ENCODE results near the gene EEF2K. TPM values are rescaled to one million over a fixed set of nuclear protein-coding genes. Genes with fewer than 3 reads are reported as not detected.
"Not testable (repeated sequence)": the region's sequence is repeated elsewhere in the genome, so short reads cannot be mapped to it uniquely, and the experiment has no call there.

The EEF2K gene
- total RNA-seq, 4 donors from 2014 or later, result 18.7 to 39.9 (median 21.2) TPM

GRCh38 chr16:22297114-22297870 lies 91.2 kb downstream of the EEF2K start, which contains the start of gene POLR3E:
TSS of gene POLR3E (plus strand) at chr16:22297409. CDS start at chr16:22302969, 5,560 bp downstream.
- intact Hi-C loops (cut with DNase I; ENCODE audit: low total_unique reads), result loop anchor here (1.0 to 5.0 kb wide), 7 partner anchors 77 to 1396 kb away; partner anchors contain the start of genes DCUN1D3, EEF2K, LYRM1 and MOSMO

GRCh38 chr16:22297871-22298733 lies 92.0 kb downstream of the EEF2K start:
- ATAC-seq (peak; percentile 65 to 72), DNase-seq (peak; percentile 59 to 78)
- Histone ChIP-seq H3K4me1 (peaks cover 12 to 18% of the 10 kb centered on the region in 2 donors), H3K4me3 (peak overlapping the region; percentile 87 to 97 (median 94)), H3K27ac (peak overlapping the region; percentile 97 to 100 (median 98)), H3K9me3 (no peaks in the 10 kb centered on the region), H3K36me3 (peaks cover 0 to 12% of the 10 kb centered on the region in 2 donors), H3K27me3 (no peaks in the 10 kb centered on the region)
- in situ Hi-C loops (cut with MboI; ENCODE audit: low sequenced_read_pairs in 4 of 4), result loop anchor here (5.0 to 25.0 kb wide), 3 partner anchors 101 to 293 kb away; partner anchors contain the start of genes MOSMO (in 4 of the 4) and PDZD9 (in 4 of the 4)
- TF ChIP-seq CTCF (IDR thresholded peaks at IDR 0.05 in 4 of 5, conservative IDR thresholded peaks at IDR 0.05 in 1 of 5) (no peak), POLR2A (IDR thresholded peaks at IDR 0.05) (no peak)
- intact Hi-C loops (cut with DNase I; ENCODE audit: low total_unique reads), result loop anchor here (1.0 to 5.0 kb wide), 7 partner anchors 78 to 1397 kb away; partner anchors contain the start of genes DCUN1D3, EEF2K, LYRM1 and MOSMO

More at GRCh38 chr16:22297114-22297870, 91.2 kb downstream of the EEF2K start, which contains the start of gene POLR3E:
- peaks cover 12 to 18% of the 10 kb centered on the region in 2 donors for H3K4me1 ChIP-seq
- peak; percentile 98 to 99 for DNase-seq
- peak; percentile 88 to 90 for TF ChIP-seq POLR2A (IDR thresholded peaks at IDR 0.05)
- peak; percentile 93 to 98 (median 98) for TF ChIP-seq CTCF (IDR thresholded peaks at IDR 0.05 in 4 of 5, conservative IDR thresholded peaks at IDR 0.05 in 1 of 5)
- peaks cover 0 to 4% of the 10 kb centered on the region in 2 donors for H3K36me3 ChIP-seq
- no peaks in the 10 kb centered on the region for H3K27me3 ChIP-seq
- H3K4me3 ChIP-seq, result peak within 1 kb of the TSS; percentile 87 to 97 (median 94)
- peak; percentile 77 to 79 for ATAC-seq
- no peaks in the 10 kb centered on the region for H3K9me3 ChIP-seq
- in situ Hi-C loops (cut with MboI; ENCODE audit: low sequenced_read_pairs in 4 of 4), result loop anchor here (5.0 to 25.0 kb wide), 3 partner anchors 100 to 292 kb away; partner anchors contain the start of genes MOSMO (in 4 of the 4) and PDZD9 (in 4 of the 4)
- H3K27ac ChIP-seq, result peak within 1 kb of the TSS; percentile 97 to 100 (median 98)

- Histone ChIP-seq H3K4me1 (peaks cover 12 to 18% of the 10 kb centered on the region in 2 donors), H3K27ac (peak overlapping the region; percentile 97 to 100 (median 98)), H3K4me3 (no peak overlapping the region), H3K27me3 (no peaks in the 10 kb centered on the region), H3K9me3 (no peaks in the 10 kb centered on the region), H3K36me3 (peaks cover 0 to 15% of the 10 kb centered on the region in 2 donors)
- intact Hi-C loops (cut with DNase I; ENCODE audit: low total_unique reads) (loop anchor here (5.0 kb wide), 1 partner anchor 347 kb away; the partner anchor contains the start of gene UQCRC2), in situ Hi-C loops (cut with MboI; ENCODE audit: low sequenced_read_pairs in 4 of 4) (loop anchor here (5.0 to 25.0 kb wide), 3 partner anchors 102 to 294 kb away; partner anchors contain the start of genes MOSMO (in 4 of the 4) and PDZD9 (in 4 of the 4))
- ATAC-seq, result no peak
- DNase-seq, result no peak
- no peak for TF ChIP-seq CTCF (IDR thresholded peaks at IDR 0.05 in 4 of 5, conservative IDR thresholded peaks at IDR 0.05 in 1 of 5)
- TF ChIP-seq POLR2A (IDR thresholded peaks at IDR 0.05), result no peak
These were observed 93.0 kb downstream of the EEF2K start for GRCh38 chr16:22299036-22299435.

- ATAC-seq (no peak), DNase-seq (peak; percentile 50 to 73)
- Histone ChIP-seq H3K4me3 (no peak overlapping the region), H3K36me3 (peaks cover 0 to 30% of the 10 kb centered on the region in 2 donors), H3K4me1 (peaks cover 12 to 18% of the 10 kb centered on the region in 2 donors), H3K27ac (peak overlapping the region; percentile 4 to 62 (median 42)), H3K27me3 (no peaks in the 10 kb centered on the region), H3K9me3 (no peaks in the 10 kb centered on the region)
- in situ Hi-C loops (cut with MboI; ENCODE audit: low sequenced_read_pairs in 4 of 4) (no loop called here), intact Hi-C loops (cut with DNase I; ENCODE audit: low total_unique reads) (no loop called here)
- TF ChIP-seq CTCF (IDR thresholded peaks at IDR 0.05 in 4 of 5, conservative IDR thresholded peaks at IDR 0.05 in 1 of 5), result peak; percentile 25 to 64 (median 53)
- no peak for TF ChIP-seq POLR2A (IDR thresholded peaks at IDR 0.05)
These were observed 94.5 kb downstream of the EEF2K start for GRCh38 chr16:22300427-22301071.

- in situ Hi-C loops (cut with MboI; ENCODE audit: low sequenced_read_pairs in 4 of 4); DNase-seq; intact Hi-C loops (cut with DNase I; ENCODE audit: low total_unique reads): not testable (repeated sequence)
These were observed 95.3 kb downstream of the EEF2K start for GRCh38 chr16:22301423-22301822.

More at GRCh38 chr16:22301423-22301822, 95.3 kb downstream of the EEF2K start:
- H3K27me3 ChIP-seq, ATAC-seq, H3K9me3 ChIP-seq, H3K4me3 ChIP-seq, H3K27ac ChIP-seq: not testable (repeated sequence)
- Histone ChIP-seq H3K4me1 (peaks cover 12 to 18% of the 10 kb centered on the region in 2 donors), H3K36me3 (peaks cover 0 to 38% of the 10 kb centered on the region in 2 donors)

Measured in gastrocnemius medialis (tissue), 4 donors.